ENCODE measurements around the gene GAN.

DNA sequence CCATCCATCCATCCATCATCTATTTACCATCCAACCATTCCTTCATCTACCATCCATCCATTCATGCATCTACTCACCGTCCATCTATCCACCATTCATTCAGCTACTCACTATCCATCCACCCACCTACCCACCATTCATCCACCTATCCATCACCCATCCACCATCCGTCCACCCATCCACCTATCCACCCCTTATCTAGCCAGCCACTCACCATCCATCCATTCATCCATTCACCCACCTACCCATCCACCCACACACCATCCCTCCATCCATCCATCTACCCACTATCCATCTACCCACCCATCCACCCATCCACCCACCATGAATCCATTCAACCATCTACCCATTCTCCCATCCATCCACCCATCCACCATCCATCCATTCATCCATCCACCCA lies 49.7 kb upstream of the GAN start:
- TF ChIP-seq CTCF (IDR thresholded peaks at IDR 0.05) (no peak), POLR2A (IDR thresholded peaks at IDR 0.05) (no peak)

Data from transverse colon (tissue), 3 donors.